Left ventricle myocardium superior (tissue), 1 donor: Measurements from ENCODE around the gene MYH10. TPM values are rescaled to one million over a fixed set of nuclear protein-coding genes. Genes with fewer than 3 reads are reported as not detected.

ENCODE experiments used
- ATAC-seq: fragments of 200-7000 bp; cut with Tn5 transposase; one replicate; pipeline ENCODE4 v1.9.1; 2020; ENCODE audit warnings: mild to moderate bottlenecking, moderate library complexity
- DNase-seq: peaks from one replicate; pipeline ENCODE4 v3.0.0-alpha.2; 2020
- intact Hi-C: fragments of 100-400 bp; cut with micrococcal nuclease; formaldehyde crosslinking; loops from one replicate; pipeline ENCODE4 v1.11.0; 2022
- total RNA-seq: library from RNA; stranded (reverse); fragmentation: NEBNext Ultra II Directional; extraction: Animal tissue kit (Norgen Biotek cat#: 25700); gene quantifications from one replicate; pipeline ENCODE4 v1.2.1, GENCODE V29; 2021
- donor health status: DM: no; HTN: yes; CAD: no; lungs with severe emphysema.

MYH10 gene
- total RNA-seq, 1 donor from 2014 or later, result 36.6 TPM

DNA sequence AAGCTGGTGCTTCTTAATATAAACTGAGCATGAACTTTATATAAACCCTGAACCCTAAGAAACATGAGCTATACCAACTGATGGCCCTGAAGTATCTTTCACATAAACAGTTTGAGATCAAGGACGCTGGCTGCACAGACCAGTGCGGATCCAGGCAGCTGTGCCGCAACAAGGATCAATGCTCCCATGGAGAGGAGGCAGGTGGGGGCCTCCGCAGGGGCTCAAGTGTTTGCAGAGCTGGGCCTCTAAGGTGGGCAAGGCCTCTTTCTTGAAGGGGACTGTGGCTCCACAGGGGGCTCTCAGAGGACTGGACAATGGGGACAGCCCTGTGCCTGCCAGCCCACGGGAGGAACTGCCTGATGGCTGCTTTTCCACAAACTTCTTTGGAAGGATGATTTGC lies 148.8 kb downstream of the MYH10 start:
- intact Hi-C loops, result no loop called here
- ATAC-seq (no peak), DNase-seq (no peak)

DNA sequence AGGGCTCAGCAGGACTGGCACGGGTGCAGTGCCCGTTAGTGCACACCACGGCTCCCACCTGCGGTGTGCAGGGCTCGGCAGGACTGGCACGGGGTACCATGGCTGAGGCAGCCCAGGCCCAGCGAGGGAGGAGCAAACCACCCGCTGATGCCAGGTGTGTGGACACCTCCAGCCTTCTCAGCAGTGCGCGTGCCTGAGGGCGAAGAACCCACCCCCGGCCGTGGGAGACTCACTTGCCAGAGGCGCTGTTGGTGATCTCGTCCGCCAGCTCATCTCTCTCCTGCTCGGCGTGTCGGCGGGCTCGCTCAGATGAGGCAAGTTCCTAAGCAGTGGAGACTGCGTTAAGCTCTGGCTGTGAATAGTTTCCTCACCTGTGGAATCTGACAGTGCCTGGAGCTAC lies 149.4 kb downstream of the MYH10 start:
- intact Hi-C loops, result no loop called here
- ATAC-seq (no peak), DNase-seq (no peak)

GRCh38 chr17:8480011-8480976 lies 150.2 kb downstream of the MYH10 start:
- ATAC-seq (no peak), DNase-seq (no peak)
- intact Hi-C loops, result no loop called here

- intact Hi-C loops, result no loop called here
- peak; percentile 86 for ATAC-seq
- DNase-seq, result peak; percentile 77
These were observed 151.0 kb downstream of the MYH10 start for GRCh38 chr17:8479431-8479947.

DNA sequence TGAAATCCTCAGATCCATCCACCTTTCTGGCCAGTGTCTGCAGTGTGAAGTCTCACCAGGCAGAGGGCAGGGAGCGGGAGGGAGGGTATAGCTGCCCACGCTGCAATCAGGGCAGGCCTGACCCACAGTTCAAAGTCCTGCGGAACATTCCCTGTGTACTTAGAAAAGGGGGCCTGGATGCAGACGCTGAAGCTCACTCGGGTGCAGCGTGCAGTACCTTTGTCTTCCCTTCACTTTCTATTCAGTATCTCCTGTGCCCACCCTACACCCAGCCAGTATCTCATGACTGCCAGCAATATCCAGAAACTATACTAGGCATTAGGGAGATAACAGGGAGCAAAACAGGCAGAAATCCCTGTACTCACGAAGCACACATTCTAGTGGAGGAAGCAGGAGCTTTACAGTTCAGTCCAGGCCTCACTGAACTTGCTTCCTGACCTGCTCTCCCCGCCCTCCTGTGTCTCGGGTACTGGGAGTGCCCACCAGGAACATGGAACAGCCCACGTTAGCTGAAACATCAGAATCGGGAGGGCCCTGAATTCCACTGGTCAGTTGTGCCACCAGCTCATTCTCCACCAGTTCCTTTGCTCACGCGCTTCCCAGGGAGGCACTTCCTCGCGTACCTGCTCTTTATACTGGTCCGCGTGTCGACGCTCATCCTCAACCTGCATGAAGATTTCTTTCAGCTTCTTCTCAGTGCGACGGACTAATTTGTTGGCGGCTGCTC lies 152.6 kb downstream of the MYH10 start:
- no peak for DNase-seq
- intact Hi-C loops, result no loop called here
- no peak for ATAC-seq

DNA sequence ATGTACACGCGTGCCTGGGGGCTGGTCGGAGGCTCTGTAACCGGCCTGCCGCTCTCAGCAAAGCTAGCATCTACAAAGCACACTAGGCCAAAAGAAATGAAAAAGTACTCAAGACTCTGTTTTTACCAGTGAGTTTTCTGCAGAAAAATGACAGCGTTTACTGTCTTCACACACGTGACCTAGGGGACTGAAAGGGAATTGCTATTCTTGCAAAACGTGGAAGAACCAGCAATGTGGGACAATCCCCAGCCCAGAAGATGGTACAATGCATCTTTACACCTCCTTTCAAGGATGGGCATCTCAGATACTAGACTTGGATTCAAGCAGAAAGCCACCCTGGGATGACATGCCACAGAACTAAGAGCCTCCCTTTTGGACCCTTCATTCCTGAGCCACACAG lies 153.4 kb downstream of the MYH10 start:
- intact Hi-C loops, result no loop called here
- no peak for ATAC-seq
- DNase-seq, result no peak

- ATAC-seq (no peak), DNase-seq (no peak)
- intact Hi-C loops, result no loop called here
These were observed 153.8 kb downstream of the MYH10 start for GRCh38 chr17:8476741-8477140.

DNA sequence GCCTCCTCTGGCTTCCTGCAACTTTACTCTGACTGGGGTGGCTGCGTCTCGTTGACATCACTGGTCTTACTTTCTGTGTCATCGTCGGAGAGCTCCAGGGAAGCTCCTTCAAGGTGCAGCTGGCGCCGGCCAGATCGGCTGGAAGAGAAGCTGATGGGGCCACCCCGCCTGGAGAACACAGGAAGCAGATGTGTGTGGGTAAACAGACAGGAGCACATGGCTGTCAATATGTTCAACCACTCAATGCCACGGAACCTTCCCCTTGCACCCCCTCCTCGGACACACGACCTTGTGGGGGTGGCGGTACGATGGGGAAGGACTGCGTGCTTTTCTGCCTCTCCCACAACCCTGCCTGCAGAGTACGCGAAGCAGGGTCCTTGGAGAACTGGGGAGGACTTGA lies 154.7 kb downstream of the MYH10 start:
- intact Hi-C loops, result no loop called here
- no peak for DNase-seq
- ATAC-seq, result no peak

GRCh38 chr17:8475227-8475626 lies 155.3 kb downstream of the MYH10 start:
- DNase-seq, result no peak
- intact Hi-C loops, result no loop called here
- no peak for ATAC-seq

DNA sequence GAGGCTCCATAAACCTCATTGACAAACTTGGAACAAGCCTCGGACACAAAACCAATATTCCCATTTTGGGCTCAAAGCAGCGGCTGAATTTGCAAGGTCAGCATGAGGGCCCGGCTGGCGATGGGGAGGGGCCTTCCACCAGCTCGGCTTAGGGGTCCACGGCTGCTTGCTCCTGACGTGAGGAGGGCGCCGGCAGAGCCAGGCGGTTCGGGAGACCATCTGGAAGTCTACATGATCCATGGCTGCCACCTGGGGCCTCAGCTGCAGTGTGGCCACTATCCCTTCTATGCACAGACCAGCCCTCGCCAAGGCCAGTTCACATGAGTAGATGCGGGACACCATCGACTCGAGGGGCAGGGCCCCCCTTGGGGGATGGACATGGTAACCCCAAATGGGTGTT lies 155.7 kb downstream of the MYH10 start:
- no peak for ATAC-seq
- intact Hi-C loops, result no loop called here
- DNase-seq, result no peak

DNA sequence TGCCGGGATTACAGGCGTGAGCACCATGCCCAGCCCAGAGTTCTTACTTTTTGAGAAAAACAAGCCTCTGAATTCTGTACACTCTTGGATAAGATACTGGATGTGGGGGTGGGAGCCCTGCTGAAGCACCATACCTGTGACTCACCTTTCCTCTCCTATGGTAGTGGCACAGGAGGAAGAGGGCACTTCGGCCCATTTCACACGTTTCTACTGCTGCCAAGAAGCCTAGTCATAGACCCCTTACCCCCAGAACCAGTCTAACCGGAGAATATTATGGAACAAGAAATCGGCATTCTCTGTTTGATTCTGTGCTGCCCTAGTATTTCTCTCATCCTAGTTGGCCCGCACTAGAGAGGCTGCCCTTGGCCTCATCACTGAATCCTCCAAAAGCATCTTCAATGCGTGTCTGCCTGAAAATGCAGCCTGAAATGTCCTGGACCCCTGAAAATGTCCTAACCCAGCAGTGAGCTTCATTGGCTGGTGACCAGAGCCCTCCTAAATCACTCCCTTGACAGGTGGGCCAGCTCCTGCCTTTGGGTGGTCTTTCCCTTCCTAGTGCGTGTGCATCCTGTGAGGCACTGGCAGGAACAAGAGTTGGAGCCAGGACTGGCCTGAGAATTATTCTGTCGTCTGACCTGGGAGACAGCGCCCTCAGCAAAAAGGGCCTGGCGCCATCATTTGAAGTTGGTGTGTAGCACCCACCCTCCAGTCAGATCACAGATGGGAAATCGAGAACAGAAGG lies 156.9 kb downstream of the MYH10 start:
- intact Hi-C loops, result no loop called here
- DNase-seq (no peak), ATAC-seq (no peak)

DNA sequence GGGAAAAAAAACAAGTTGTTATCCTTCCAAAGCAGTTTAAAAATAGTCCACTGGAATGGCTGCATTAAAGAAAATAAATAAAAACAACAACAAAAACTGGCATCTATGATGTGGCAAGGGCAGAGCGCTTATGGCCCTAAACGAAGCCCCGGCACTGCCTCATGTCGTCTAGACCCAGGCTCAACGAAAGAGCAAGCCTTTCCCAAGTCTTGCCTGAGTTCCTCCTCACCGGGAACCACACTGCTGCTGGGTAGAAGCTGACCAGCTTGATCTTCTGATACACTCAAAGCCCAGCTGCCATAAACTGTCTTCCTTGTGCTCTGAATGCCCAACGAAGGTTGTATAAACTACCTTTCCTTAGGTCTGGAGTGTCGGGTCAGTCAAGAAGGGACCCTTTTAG lies 157.9 kb downstream of the MYH10 start:
- DNase-seq (no peak), ATAC-seq (no peak)
- intact Hi-C loops, result no loop called here

DNA sequence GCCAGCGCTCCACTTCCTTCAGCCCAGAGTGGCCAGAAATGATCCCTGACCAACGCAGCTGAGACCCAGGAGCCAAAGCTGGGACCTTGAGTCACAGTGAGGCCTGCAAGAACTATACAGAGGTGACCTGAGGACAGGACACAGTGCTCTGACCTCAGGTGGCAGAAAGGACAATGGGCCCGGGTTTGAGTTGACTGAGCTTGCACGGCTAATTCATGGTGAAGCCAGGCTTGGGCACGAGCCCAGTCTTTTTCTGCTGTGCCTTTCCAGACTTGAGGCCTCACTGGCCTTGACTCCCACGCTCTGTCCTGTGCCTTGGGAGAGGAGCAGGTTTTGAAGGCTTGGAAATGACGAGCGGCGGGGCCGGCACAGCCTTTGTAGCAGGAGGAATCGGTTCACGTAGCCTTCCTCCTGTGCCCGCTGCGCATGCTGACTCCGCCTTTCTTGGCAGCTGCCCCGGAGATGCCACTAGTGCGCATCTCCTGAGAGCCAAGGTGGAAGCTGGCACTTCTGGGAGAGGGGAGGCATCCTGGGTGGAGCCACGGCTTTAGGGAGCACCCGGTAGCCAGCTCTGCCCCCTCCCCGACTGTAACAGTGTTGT lies 160.0 kb downstream of the MYH10 start:
- intact Hi-C loops, result no loop called here
- DNase-seq (peak; percentile 82), ATAC-seq (peak; percentile 57)

DNA sequence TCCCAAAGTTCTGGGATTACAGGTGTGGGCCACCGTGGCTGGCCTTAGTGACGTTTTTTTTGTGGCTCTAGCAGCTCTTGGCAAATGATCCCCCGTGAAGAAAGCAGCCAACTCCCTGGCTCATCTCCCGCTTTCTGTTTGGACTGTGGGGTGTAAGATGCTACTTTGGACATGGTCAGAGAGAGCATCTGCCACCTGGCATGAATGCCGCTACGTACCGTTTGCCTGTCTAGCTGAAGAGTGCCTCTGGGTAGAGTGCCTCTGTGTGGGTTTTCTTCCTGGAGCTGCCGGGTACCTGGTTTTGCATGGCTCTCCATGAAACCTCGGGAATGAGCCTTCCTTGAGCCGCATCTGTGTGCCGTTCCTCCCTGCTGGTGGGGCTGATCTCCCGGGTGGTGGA lies 160.6 kb downstream of the MYH10 start:
- DNase-seq (no peak), ATAC-seq (no peak)
- intact Hi-C loops, result no loop called here

DNA sequence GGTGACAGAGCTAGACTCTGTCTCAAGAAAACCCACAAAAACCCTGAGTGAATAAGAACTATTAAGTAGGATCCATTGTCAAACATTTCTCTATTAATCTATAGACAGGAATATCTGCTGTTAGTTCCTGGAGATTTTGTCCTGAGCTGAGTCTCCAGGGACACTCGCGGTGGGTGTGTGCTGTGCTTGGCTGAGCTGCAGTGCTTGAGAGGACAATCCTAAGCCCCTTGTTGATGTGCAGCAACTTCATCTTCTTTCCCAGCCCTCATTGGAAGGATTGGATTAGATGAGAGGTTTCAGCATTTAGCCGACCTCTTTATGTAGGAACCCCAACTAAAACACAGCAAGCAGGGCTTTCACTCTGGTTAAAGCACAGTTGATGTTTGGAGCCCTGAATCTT lies 161.5 kb downstream of the MYH10 start:
- ATAC-seq (no peak), DNase-seq (no peak)
- intact Hi-C loops, result no loop called here

DNA sequence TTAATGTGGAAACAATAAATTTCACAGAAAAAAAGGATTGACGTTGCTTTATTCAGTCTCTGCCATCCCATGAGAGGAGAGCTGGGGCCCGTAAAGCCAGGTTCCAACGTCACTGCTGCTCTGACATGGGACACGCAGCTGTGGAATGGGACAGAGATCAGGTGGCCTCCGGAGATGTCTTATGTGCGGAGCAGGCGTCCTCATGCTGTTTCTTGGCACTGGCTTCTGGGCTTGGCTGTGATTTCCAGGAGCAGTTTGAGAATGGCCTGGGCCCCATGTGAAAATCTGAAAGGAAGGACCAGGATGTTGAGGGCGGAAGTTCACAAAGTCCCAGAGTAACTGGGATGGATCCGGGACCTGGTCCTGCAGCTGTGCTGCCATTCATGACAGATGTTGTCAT lies 162.4 kb downstream of the MYH10 start:
- peak; percentile 51 for ATAC-seq
- intact Hi-C loops, result no loop called here
- peak; percentile 70 for DNase-seq

DNA sequence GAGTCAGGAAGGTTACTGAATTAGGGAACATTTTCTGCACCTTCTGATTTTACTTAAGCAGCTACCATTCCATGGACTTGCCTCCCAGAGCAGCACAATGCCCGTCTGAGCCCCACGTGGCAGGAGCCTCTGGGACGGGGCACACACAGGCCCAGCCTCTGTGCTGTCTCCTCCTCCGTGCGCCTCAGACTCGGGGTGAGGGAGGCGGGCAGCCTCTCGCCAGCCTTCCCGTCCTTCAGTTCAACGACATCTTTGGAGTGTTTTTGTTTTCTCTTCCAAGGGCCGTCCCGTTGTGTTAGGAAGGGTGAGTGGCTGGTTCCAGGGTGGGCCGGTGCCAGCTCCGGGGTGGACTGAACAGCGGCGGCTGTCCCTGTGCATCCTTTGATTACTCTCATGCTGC lies 163.0 kb downstream of the MYH10 start:
- intact Hi-C loops, result no loop called here
- ATAC-seq, result no peak
- no peak for DNase-seq

GRCh38 chr17:8466873-8467272 lies 163.7 kb downstream of the MYH10 start:
- no peak for ATAC-seq

DNA sequence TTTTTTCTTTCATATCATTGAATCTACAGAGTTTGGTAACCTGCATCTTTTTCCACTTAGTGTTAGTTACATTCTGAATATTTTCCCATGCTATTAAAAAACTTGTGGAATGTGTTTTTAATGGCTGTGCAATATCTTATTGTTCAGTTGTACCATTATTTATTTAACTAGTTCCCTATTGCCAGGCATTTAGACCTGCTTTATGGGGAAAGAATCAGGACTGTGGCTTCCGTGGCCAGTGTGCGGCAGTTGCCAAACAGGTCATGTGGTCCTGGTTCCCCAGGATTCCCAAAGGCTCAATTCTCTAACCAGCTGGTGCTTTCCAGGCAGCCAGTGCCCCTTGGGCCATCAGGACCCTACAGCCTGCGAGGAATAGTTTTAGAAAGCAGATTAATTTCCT lies 164.1 kb downstream of the MYH10 start:
- DNase-seq, result no peak
- ATAC-seq, result no peak
- intact Hi-C loops, result no loop called here

More at GRCh38 chr17:8466873-8467272, 163.7 kb downstream of the MYH10 start:
- intact Hi-C loops, result no loop called here
- DNase-seq, result no peak
